Stimulated activated CD4-positive, alpha-beta T cell treated with anti-CD3 and anti-CD28 coated beads, Interleukin-1b, Interleukin-23, amount 100 ng/mL, for 1 hour (primary cell): Measurements from ENCODE around the gene SEPHS2.
"Not testable (repeated sequence)": the region's sequence is repeated elsewhere in the genome, so short reads cannot be mapped to it uniquely, and the experiment has no call there.

Experiments used
- DNase-seq, 2 donors: peaks; one replicate each; pipeline ENCODE4 v3.0.0-alpha.2; 2020; ENCODE audit warnings: low read depth in 2 of 2

SEPHS2 gene, protein sequence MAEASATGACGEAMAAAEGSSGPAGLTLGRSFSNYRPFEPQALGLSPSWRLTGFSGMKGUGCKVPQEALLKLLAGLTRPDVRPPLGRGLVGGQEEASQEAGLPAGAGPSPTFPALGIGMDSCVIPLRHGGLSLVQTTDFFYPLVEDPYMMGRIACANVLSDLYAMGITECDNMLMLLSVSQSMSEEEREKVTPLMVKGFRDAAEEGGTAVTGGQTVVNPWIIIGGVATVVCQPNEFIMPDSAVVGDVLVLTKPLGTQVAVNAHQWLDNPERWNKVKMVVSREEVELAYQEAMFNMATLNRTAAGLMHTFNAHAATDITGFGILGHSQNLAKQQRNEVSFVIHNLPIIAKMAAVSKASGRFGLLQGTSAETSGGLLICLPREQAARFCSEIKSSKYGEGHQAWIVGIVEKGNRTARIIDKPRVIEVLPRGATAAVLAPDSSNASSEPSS

DNA sequence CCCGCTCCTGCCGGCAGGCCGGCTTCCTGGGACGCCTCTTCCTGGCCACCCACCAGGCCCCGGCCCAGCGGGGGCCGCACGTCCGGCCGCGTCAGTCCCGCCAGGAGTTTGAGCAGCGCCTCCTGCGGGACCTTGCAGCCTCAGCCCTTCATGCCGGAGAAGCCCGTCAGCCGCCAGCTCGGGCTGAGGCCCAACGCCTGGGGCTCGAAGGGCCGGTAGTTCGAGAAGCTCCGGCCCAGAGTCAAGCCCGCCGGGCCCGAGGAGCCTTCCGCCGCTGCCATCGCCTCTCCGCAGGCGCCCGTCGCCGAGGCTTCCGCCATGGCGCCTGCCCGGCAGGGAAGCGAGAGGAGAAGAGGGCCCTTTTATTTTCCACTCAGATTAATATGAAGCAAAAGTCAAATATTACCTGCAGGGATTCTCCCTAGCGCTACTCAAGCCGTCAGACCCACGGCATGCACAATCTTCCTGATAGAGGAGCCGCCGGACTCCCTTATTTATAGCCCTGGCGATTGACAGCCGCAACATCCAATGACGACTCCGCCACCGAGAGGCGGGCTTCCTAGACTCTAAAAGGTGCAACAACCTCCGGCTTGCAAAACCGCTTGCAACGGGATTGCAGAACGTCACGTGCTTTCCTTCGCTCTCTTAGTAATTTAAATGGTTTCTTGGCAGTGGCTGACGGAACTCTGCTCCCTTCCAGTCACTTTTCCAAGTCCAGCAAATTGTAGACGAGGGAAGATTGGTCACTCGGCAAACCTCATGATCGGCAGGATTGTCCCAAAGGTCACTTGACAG lies at the start of gene SEPHS2:
Gene SEPHS2, minus strand, starts transcription at position 467 of the 795 bp plus-strand sequence. Its CDS starts 147 bp downstream, at position 320.
- peak; percentile 85 to 92 for DNase-seq

- no peak for DNase-seq
Measured at GRCh38 chr16:30494709-30495108, 49.0 kb upstream of the SEPHS2 start.

- DNase-seq: no peak
Measured at GRCh38 chr16:30493941-30494488, 48.3 kb upstream of the SEPHS2 start.

- DNase-seq: no peak
Measured at GRCh38 chr16:30491744-30492308, 46.2 kb upstream of the SEPHS2 start.

GRCh38 chr16:30491229-30491628 lies 45.6 kb upstream of the SEPHS2 start:
- DNase-seq: no peak

- no peak for DNase-seq
Measured at GRCh38 chr16:30490210-30490609, 44.5 kb upstream of the SEPHS2 start.

- no peak for DNase-seq
Measured at GRCh38 chr16:30488764-30489605, 43.3 kb upstream of the SEPHS2 start.

DNA sequence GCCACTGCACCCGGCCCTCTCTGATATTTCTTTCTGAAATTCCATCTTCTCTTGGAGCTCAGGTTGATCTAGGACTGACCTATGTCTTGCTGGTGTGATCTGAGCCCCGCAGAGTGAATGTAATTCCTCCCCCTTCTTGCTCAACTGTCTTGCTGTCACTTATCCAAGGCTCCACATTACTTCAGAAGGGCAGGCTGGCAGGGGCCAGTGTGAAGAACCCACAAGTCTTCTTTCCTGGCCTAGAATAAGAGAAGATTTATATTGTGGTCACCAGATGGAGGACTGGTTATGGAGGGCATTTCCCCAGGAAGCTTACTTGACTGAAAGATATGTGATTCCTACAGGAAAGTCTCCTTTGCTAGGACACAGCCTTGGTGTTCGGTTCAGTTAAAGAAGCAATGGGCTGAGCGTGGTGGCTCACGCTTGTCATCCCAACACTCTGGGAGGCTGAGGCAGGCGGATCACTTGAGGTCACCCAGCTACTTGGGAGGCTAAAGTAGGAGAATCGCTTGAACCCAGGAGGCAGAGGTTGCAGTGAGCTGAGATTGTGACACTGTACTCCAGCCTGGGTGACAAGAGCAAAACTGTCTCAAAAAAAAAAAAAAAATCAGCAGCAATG lies 40.3 kb upstream of the SEPHS2 start:
- no peak for DNase-seq

DNA sequence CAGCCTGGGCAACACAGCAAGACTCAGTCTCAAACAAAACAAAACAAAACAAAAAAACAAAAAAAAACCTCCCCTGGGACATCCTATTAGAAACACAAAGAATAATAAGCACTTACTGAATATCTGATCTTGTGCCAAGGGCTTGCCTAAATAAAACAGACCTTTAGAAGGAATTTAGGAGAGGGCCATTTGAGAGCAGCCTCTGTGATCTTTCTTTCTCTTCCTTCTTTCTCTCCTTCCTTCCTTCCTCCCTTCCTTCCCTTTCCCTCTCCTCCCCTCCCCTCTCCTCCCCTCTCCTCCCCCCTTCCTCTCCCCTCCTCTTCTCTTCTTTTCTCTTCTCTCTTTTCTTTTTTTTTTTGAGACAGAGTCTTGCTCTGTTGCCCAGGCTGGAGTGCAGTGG lies 39.2 kb upstream of the SEPHS2 start:
- no peak for DNase-seq

- DNase-seq: no peak
Measured at GRCh38 chr16:30482366-30482765, 36.7 kb upstream of the SEPHS2 start.

GRCh38 chr16:30481381-30481780 lies 35.7 kb upstream of the SEPHS2 start:
- DNase-seq: no peak

DNA sequence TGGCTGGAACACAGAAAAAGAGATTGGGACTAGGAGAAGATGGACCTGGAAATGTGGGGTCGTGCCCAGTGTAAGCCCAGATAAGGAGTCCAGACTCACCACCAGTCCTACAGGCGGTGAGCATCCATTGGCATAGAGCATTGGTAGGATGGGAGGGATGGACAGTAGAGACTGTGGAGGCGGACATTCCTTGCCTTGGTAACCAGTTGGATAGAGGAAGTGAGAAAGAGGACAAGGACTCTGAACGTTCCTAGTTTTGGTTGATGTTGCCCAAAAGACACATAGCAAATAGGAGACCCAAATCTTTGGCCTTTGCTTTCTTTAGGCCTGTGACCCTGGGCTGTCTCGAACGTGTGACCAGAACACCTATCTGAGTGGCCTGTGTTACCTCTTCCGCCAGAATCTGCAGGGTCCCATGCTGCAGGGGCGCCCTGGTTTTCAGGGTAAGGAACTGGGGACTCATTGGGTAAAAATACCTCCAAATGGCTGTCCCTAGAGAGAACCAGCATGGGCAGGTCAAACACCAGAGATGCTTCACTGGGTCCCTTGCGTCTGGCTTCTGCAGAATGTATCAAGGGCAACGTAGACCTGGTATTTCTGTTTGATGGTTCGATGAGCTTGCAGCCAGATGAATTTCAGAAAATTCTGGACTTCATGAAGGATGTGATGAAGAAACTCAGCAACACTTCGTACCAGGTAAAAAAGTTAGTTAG lies 33.2 kb upstream of the SEPHS2 start:
- DNase-seq: no peak

DNA sequence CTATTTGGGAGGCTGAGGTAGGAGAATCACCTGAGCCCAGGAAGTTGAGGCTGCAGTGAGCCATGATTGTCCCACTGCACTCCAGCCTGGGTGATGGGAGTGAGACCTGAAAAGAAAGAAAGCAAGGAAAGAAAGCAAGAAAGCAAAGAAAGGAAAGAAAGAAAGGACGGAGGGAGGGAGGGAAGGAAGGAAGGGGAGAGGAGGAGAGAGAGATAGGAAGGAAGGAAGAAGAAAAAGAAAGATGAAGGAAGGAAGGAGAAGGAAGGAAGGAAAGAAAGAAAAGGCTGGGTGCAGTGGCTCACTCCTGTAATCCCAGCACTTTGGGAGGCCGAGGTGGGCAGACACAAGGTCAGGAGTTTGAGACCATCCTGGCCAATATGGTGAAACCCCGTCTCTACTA lies 32.1 kb upstream of the SEPHS2 start:
- DNase-seq: not testable (repeated sequence)

DNA sequence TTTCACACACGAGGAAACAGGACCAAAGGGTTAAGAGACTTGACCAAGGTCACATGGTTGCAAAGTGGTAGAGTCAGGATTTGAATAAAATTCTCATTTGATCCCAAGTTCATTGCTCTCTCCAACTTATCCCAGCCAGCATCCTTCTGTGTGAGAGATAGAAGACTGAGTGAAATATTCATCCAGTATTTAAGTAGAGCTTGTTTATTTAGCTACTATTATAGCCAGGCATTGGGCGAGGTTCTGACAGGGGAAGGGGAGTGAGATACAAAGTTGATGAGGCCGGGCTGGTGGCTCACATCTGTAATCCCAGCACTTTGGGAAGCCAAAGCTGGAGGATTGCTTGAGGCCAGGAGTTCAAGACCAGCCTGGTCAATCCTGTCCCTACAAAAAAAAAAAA lies 31.3 kb upstream of the SEPHS2 start:
- no peak for DNase-seq

- no peak for DNase-seq
Measured at GRCh38 chr16:30474684-30475083, 29.0 kb upstream of the SEPHS2 start.

DNA sequence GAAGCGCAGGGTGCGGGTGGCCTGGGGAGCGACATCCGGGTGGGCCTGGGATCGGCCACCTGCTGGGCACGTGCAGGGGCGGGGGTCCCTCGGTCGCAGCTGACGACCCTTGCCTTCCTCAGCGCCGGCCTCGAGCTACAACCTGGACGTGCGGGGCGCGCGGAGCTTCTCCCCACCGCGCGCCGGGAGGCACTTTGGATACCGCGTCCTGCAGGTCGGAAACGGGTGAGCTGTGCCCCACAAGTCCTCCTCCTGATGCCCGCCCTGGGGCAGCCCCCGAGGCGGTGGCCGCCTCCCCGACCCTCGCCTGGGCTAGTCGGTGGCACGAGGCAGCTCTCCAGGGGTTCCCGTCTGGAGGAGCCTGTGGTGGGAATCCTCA lies 28.4 kb upstream of the SEPHS2 start:
- no peak for DNase-seq

DNA sequence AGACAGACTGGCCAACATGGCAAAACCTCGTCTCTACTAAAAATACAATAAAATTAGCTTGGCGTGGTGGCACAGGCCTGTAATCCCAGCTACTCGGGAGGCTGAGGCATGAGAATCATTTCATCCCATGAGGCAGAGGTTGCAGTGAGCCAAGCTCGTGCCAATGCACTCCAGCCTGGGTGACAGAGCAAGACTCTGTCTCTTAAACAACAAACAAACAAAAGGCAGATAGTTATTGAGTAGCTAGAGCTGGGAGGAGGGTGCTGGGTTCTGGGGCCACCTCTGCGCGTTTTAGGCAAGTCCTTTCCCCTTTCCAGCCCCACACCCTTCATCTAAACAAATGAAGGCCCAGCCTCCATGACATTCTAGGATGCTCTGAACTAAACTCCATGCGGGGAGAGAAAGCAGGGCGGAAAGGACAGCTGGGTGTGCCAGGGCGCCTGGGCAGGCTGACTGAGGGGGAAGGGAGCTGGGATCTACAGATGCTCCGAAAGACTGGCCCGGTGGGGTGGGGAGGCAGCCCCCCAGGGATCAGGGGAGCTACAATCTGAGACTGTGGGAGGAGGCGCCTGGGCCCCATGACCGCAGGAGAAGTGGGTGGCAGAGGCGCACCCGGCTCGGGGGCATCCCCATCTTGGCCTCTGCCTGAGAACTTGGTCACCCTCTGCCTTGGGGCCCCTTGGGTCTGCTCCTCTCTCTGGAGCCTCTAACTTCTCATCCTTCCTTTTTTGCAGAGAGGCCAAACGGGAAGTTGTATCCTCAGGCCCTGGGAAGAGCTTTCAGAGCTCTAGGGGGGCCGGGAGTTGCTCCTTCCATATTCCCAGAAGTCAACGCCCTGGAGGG lies 27.8 kb upstream of the SEPHS2 start:
- DNase-seq: peak in 1 of 2 donors; percentile 44

DNA sequence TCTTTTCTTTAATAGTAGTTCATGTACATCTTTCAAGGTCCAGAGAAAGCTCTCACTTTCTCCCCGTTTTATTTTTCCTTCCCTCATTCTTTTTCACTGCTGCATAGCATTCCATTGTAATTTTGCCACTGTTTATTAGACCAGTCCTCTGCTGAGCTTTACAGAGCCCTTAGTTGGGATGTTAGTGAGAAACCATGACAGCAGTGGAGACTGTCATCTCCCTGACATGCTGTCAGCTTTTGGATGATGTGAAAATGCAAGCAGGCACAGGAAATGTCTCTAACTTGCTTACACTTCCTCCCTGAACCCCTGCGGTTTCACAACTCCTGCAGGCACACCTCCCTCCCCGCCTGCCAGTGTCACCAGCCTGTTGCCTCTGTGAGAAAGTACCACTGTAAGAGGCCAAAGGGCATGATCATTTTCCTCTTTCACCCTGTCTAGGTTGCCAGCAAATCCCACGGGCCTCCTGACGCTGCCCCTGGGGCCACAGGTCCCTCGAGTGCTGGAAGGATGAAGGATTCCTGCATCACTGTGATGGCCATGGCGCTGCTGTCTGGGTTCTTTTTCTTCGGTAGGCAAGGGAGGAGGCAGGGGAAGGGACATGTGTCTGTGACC lies 26.8 kb upstream of the SEPHS2 start, which contains the start of gene ITGAL:
Gene ITGAL, plus strand, starts transcription at position 415 of the 615 bp plus-strand sequence. Its CDS starts 96 bp downstream, at position 511.
- peak; percentile 58 to 61 for DNase-seq

DNA sequence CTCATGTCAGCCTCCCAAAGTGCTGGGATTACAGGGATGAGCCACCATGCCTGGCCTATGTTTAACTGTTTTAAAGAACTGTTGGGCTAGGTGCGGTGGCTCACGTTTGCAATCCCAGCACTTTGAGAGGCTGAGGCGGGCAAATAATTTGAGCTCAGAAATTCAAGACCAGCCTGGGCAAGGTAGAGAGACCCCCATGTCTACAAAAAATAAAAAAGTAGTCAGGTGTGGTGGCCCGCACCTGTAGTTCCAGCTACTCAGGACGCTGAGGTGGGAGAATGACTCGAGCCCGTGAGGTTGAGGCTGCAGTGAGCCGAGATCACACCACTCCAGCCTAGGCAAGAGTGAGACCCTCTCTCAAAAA lies 24.9 kb upstream of the SEPHS2 start:
- DNase-seq: no peak
